ENCODE measurements around the gene COL23A1.

Gene COL23A1

GRCh38 chr5:178238711-178239592, 351.2 kb downstream of the COL23A1 start:
- TF ChIP-seq CTCF (IDR thresholded peaks at IDR 0.05; ENCODE audit: low read length, missing control alignments): no peak
- H3K4me3 ChIP-seq (replicated peaks; ENCODE audit: low read depth, low read length): no peak overlapping the region
- no peak for DNase-seq (ENCODE audit: low read depth)

DNA sequence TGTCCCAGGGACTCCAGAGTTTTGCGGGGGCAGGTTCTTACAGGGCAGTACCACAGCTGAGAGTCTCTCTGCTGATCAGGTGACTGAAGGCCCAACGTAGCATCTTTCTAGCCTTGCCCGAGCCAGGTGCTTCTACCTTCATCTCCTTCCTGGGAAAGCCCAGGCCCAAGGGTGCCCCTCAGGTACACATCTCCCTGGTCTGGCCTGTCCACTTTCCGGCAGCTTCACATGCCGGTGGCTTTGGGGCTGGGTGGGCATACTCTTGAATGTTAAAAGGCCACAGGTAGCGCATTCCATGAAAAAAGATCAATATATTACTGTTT, 351.9 kb downstream of the COL23A1 start:
- no peak for TF ChIP-seq CTCF (IDR thresholded peaks at IDR 0.05; ENCODE audit: low read length, missing control alignments)
- DNase-seq (ENCODE audit: low read depth): no peak
- no peak overlapping the region for H3K4me3 ChIP-seq (replicated peaks; ENCODE audit: low read depth, low read length)

DNA sequence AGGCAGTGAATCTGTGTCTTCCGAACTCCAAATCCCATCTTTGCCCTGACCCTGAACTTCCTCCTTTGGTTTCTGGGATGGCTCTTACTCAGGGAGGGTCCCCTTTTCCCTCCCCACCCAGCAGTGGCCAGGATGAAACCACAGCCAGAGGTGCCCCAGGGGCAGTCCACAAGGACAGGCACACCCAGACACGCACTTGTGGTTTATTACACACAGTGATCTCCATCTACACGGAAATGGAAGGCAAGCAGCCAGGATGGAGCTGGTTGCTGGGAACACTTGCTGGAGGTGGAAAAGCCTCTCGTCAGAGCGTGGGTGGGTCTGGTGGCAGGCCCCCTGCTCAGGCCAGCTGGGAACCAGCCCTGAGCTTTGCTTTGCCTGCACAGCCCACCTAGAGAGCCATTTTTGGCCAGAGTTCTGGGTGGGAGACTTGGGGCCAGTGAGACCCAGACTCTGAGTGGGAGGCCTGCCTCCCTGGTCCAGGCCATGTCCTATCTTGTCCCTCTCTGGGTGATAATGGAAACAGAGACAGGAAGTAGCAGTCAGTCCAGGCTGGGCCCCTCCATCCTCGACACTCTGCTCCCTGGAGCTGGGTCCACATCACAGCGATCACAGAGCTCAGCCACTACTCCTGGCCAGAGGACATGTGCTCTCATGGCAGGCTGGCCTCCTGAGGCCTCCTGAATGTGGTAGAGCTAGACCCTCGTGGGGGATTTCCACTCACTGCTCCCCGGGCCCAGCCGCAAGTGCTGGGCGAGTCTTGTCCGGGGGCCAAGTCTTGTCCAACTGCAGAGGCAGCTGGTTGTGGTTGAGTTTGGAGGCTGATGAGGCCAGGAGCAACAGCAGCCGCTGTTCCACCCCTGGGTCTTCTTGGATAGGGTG, 352.5 kb downstream of the COL23A1 start:
- no peak for DNase-seq (ENCODE audit: low read depth)
- no peak for TF ChIP-seq CTCF (IDR thresholded peaks at IDR 0.05; ENCODE audit: low read length, missing control alignments)
- H3K4me3 ChIP-seq (replicated peaks; ENCODE audit: low read depth, low read length): no peak overlapping the region

- DNase-seq (ENCODE audit: low read depth): no peak
- TF ChIP-seq CTCF (IDR thresholded peaks at IDR 0.05; ENCODE audit: low read length, missing control alignments): no peak
- no peak overlapping the region for H3K4me3 ChIP-seq (replicated peaks; ENCODE audit: low read depth, low read length)
Observed at GRCh38 chr5:178236679-178237078, 353.5 kb downstream of the COL23A1 start.

- no peak for TF ChIP-seq CTCF (IDR thresholded peaks at IDR 0.05; ENCODE audit: low read length, missing control alignments)
- no peak overlapping the region for H3K4me3 ChIP-seq (replicated peaks; ENCODE audit: low read depth, low read length)
- no peak for DNase-seq (ENCODE audit: low read depth)
Observed at GRCh38 chr5:178236126-178236525, 354.1 kb downstream of the COL23A1 start.

DNA sequence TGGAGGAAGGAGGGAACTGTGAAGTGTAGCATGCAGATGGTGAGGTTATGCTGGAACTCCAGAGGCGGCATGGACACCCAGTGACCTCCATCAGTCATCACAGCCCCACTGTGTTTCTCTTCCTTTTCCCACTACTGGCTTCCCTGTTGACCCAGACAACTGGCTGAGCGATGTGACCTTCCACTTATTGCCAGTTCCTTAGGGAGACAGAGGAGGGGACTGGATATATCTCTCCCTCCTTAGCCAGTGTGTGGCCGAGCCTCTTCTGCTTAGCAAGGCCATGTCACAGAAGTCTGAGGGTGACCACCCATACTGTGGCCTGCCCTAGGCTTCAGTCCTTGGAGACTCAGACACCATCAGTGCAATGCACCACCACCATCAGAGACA, 354.6 kb downstream of the COL23A1 start:
- DNase-seq (ENCODE audit: low read depth): no peak
- no peak overlapping the region for H3K4me3 ChIP-seq (replicated peaks; ENCODE audit: low read depth, low read length)
- TF ChIP-seq CTCF (IDR thresholded peaks at IDR 0.05; ENCODE audit: low read length, missing control alignments): no peak

Data from fibroblast of pulmonary artery (primary cell).